ENCODE data around the gene TBC1D13.
"Not testable (repeated sequence)": the region's sequence is repeated elsewhere in the genome, so short reads cannot be mapped to it uniquely, and the experiment has no call there.

The TBC1D13 gene, protein sequence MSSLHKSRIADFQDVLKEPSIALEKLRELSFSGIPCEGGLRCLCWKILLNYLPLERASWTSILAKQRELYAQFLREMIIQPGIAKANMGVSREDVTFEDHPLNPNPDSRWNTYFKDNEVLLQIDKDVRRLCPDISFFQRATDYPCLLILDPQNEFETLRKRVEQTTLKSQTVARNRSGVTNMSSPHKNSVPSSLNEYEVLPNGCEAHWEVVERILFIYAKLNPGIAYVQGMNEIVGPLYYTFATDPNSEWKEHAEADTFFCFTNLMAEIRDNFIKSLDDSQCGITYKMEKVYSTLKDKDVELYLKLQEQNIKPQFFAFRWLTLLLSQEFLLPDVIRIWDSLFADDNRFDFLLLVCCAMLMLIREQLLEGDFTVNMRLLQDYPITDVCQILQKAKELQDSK

GRCh38 chr9:128786681-128787601 is at the start of gene TBC1D13:
TSS of gene TBC1D13 (plus strand) at chr9:128787253. CDS start at chr9:128787354, 101 bp downstream.
- DNase-seq (ENCODE audit: low read depth, low spot score), result peak; percentile 93

DNA sequence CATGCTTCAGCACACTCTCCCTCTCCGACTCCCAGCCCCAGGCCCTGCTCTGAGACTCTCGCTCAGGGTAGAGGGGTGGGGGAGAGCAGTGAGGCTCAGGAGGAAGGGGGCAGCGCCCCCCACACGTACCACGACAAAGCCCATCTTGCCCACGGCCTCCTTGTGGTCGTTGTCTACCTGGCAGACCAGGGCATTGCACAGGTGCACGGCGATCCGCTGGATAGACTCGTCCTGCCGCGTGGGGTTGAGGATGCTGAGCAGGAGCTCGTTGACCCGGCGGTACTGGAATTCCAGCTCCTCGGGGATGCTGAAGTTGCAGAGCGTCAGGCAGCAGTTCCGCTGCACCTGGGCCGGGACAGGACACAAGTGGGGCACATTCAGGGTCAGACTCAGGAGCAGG is 44.7 kb upstream of the TBC1D13 start:
- no peak for DNase-seq (ENCODE audit: low read depth, low spot score)

- DNase-seq (ENCODE audit: low read depth, low spot score), result no peak
These were observed 43.6 kb upstream of the TBC1D13 start for GRCh38 chr9:128743421-128743820.

GRCh38 chr9:128747241-128747640 is 39.8 kb upstream of the TBC1D13 start:
- DNase-seq (ENCODE audit: low read depth, low spot score), result no peak

DNA sequence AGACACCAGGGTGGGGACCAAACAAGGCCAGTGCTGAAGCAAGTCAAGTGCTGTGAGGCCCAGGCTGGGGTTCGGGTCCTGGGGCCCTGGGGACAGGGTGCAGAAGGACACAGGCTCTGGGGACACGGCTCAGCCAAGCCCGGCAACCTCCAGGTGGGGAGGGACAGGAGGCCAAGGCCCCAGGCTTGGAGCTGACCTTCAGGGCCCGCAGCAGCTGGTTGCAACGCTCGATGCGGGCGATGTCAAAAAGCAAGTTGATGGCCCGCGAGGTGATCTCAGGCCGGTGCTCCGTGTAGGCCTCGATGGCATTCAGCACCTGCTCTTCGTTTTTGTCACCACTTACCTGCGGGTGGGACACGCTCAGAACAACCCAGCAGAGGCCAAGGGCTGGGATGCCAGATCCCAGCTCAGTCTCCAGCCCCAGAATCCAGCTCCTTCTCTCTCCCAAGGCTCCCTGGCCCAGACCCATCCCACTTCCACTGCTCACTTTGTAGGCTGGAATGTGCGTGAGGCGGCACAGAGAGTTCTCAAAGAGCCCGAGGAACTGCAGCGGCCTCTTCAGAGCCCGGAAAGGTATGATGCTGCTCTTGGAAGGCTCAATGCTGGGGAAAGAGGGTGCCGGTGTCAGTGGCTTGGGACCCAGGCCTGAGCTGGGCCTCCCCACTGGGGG is 36.0 kb upstream of the TBC1D13 start:
- DNase-seq (ENCODE audit: low read depth, low spot score), result no peak

DNA sequence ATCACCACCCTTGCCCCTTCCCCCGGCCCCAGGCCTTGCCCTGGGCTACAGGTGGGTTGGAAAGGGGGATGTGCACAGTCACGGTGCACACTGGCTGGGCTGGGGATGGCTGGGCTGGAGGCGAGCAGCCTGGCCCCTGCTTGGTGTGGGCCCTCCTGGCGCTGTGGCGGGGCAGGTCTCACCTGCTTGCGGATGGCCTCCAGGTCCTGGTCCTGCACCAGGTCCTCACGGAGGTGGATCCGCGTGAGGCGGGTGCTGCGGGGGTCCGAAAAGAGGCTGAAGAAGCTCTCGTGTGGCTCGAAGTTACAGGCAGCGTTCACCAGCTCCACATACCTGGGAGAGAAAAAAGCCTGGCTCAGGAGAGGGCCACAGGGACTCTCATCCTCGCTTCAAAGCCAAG is 33.4 kb upstream of the TBC1D13 start:
- DNase-seq (ENCODE audit: low read depth, low spot score), result no peak

- DNase-seq (ENCODE audit: low read depth, low spot score), result no peak
These were observed 29.5 kb upstream of the TBC1D13 start for GRCh38 chr9:128757602-128758001.

DNA sequence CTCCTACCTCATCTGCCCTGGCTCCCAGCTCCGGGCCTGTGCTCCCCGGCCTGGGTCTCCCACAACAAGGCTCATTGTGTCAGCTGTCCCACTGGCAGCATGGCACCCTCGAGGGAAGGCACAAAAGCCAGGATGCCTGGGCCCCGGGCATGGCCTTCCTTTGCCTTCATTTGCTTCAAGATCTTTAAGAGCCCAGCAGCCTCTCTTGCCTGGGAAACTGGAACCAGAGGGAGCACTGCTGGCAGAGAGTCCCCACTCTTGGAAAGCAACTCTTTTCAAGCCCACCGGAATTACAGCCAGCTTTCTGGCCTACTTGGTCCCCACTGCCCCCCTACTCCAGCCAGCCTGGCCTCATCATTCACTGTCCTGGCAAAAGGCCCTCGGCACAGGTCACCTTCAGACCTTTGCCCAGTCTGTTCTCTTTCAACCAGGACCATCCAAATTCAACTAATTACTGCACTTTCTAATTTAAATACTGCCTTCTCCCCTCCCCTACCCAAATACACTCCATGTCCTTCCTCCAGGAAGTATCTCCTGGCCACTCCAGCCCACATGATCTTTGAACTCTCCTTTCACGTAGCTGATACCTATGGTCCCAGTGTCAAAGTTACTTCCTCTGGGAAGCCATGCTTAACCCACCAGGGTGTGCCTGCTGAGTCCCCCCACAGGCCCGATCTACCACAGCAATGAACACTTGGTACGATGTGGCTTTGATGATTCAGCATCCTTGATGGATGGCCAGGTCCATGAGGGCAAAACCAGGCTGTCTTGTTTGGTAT is 24.2 kb upstream of the TBC1D13 start:
- no peak for DNase-seq (ENCODE audit: low read depth, low spot score)

- peak; percentile 11 for DNase-seq (ENCODE audit: low read depth, low spot score)
These were observed 22.7 kb upstream of the TBC1D13 start for GRCh38 chr9:128764361-128764760.

DNA sequence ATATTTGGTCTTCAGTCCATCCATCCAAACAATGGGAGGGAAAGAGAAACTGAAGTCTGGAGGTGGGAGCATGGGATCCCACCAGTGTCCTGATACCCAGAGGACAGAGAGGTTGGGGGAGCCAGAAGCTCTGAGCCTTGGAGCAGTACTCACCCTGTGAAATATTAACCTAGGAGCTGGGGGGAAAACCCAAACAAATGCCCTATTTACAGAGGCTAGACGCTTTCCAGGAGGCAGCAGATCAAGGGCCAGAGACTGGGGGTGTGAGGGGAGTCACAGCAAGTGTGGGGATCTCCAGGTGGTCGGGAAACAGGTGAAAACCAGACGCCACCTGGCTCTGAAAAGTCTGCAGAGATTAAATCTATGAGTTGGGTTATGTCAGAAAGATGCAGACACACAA is 21.6 kb upstream of the TBC1D13 start:
- DNase-seq (ENCODE audit: low read depth, low spot score), result no peak

GRCh38 chr9:128768606-128769005 is 18.4 kb upstream of the TBC1D13 start:
- no peak for DNase-seq (ENCODE audit: low read depth, low spot score)

- no peak for DNase-seq (ENCODE audit: low read depth, low spot score)
These were observed 16.6 kb upstream of the TBC1D13 start for GRCh38 chr9:128770286-128771030.

GRCh38 chr9:128771094-128771721 is 15.8 kb upstream of the TBC1D13 start:
- DNase-seq (ENCODE audit: low read depth, low spot score), result peak; percentile 31

GRCh38 chr9:128771745-128772519 is 15.1 kb upstream of the TBC1D13 start, which contains the start of gene ZER1:
TSS of gene ZER1 (minus strand) at chr9:128771927. CDS start at chr9:128755565, 16,362 bp downstream.
- DNase-seq (ENCODE audit: low read depth, low spot score), result peak; percentile 92

DNA sequence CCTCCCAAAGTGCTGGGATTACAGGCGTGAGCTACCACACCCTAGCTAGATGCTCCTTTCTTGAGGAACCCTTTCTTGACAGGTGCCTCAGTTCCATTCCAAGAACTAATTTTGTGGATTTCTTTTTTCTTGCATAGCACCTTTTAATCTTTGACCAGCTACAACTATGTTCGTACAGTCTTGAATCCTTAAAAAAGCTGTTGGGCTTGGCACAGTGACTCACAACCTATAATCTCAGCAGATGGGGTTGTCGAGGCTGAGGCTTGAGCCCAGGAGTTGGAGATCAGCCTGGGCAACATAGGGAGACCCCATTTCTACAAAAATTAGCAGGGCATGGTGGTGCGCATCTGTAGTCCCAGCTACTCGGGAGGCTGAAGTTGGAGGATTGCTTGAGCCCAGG is 14.0 kb upstream of the TBC1D13 start:
- DNase-seq (ENCODE audit: low read depth, low spot score), result no peak

GRCh38 chr9:128774804-128775203 is 12.2 kb upstream of the TBC1D13 start:
- DNase-seq (ENCODE audit: low read depth, low spot score), result no peak

GRCh38 chr9:128780093-128780492 is 7.0 kb upstream of the TBC1D13 start:
- not testable (repeated sequence) for DNase-seq (ENCODE audit: low read depth, low spot score)

GRCh38 chr9:128781187-128782070 is 5.6 kb upstream of the TBC1D13 start:
- DNase-seq (ENCODE audit: low read depth, low spot score), result no peak
